HEK293 (cell line): Measurements from ENCODE around the gene SPTBN1.

ENCODE experiments used
- CTCF ChIA-PET: fragments of 350-600 bp; formaldehyde crosslinking; extraction: SDS; loops from one replicate; lab custom pipeline; 2021; ENCODE audit warnings: antibody characterized with exemption; lab: Yijun Ruan, JAX
- POLR2A ChIA-PET: fragments of 300-600 bp; formaldehyde crosslinking; extraction: SDS; loops from one replicate; lab custom pipeline; 2020; ENCODE audit warnings: antibody characterized with exemption, inconsistent platforms; lab: Yijun Ruan, JAX
- H3K27ac ChIP-seq: fragments of 200-500 bp; sonication (Bioruptor generic); 2 replicates; pipeline ENCODE4 v1.5.1; 2014; ENCODE audit warnings: low read depth, low read length, control low read depth, inconsistent platforms; ENCODE audit errors: extremely low read depth
- H3K36me3 ChIP-seq, 2 experiments: fragments of 200-500 bp in 1 of 2; sonication (Bioruptor generic) in 1 of 2; 1 replicate in 1 of 2; 2 replicates in 1 of 2; pipeline ENCODE4 v1.5.1; 2014 to 2017; ENCODE audit warnings: inconsistent platforms in 2 of 2, low read length in 2 of 2; ENCODE audit not compliant: control insufficient read depth in 2 of 2, insufficient read depth in 1 of 2
- H3K4me1 ChIP-seq: fragments of 200-500 bp; sonication (Bioruptor generic); 2 replicates; pipeline ENCODE4 v1.5.1; 2014; ENCODE audit warnings: mild to moderate bottlenecking, low read length, inconsistent platforms; ENCODE audit not compliant: control insufficient read depth, insufficient read depth
- H3K4me3 ChIP-seq: 2 replicates; pipeline ENCODE4 v1.5.1; 2011; ENCODE audit warnings: low read depth, mild to moderate bottlenecking, control low read depth, low read length, moderate library complexity
- H3K9me3 ChIP-seq: fragments of 200-500 bp; sonication (Bioruptor generic); 2 replicates; pipeline ENCODE4 v1.5.1; 2014; ENCODE audit warnings: low read depth, low read length, inconsistent platforms; ENCODE audit not compliant: control insufficient read depth, insufficient read depth
- KLF10 ChIP-seq: fragments of 450-650 bp; IDR thresholded peaks from 2 replicates; pipeline ENCODE4 v1.5.1; 2018; ENCODE audit warnings: missing biosample characterization, mild to moderate bottlenecking, missing genetic modification characterization
- TCF7L2 ChIP-seq: IDR thresholded peaks from 2 replicates; pipeline ENCODE4 v1.6.1; 2011; ENCODE audit warnings: low read depth, mild to moderate bottlenecking, inconsistent platforms, low read length, moderate library complexity, borderline replicate concordance
- YY2 ChIP-seq: fragments of 450-650 bp; formaldehyde crosslinking; IDR thresholded peaks from 2 replicates; pipeline ENCODE4 v1.5.1; 2016; ENCODE audit warnings: missing biosample characterization, missing genetic modification characterization
- ZFP41 ChIP-seq: fragments of 450-650 bp; formaldehyde crosslinking; IDR thresholded peaks from 2 replicates; pipeline ENCODE4 v1.5.1; 2016; ENCODE audit warnings: missing biosample characterization, missing genetic modification characterization, borderline replicate concordance
- ZNF324 ChIP-seq: fragments of 450-650 bp; formaldehyde crosslinking; IDR thresholded peaks from 2 replicates; pipeline ENCODE4 v1.5.1; 2016; ENCODE audit warnings: missing biosample characterization, missing genetic modification characterization
- ZNF544 ChIP-seq: fragments of 450-650 bp; formaldehyde crosslinking; IDR thresholded peaks from 2 replicates; pipeline ENCODE4 v1.5.0; 2017; ENCODE audit warnings: missing biosample characterization, missing genetic modification characterization
- ZNF621 ChIP-seq: fragments of 450-650 bp; formaldehyde crosslinking; IDR thresholded peaks from 2 replicates; pipeline ENCODE4 v1.5.1; 2017; ENCODE audit warnings: missing biosample characterization, missing genetic modification characterization
- ZNF791 ChIP-seq: fragments of 450-650 bp; formaldehyde crosslinking; IDR thresholded peaks from 2 replicates; pipeline ENCODE4 v1.5.1; 2016; ENCODE audit warnings: missing biosample characterization, missing genetic modification characterization
- TF ChIP-seq, protein P1 (sequence below): fragments of 450-650 bp; formaldehyde crosslinking; IDR thresholded peaks from 2 replicates; pipeline ENCODE4 v1.5.0; 2017; ENCODE audit warnings: missing biosample characterization, missing genetic modification characterization, borderline replicate concordance
- TF ChIP-seq, protein P2 (sequence below): fragments of 450-650 bp; formaldehyde crosslinking; conservative IDR thresholded peaks from 2 replicates; pipeline ENCODE4 v1.5.1; 2016; ENCODE audit warnings: low read depth, missing biosample characterization, missing genetic modification characterization
- TF ChIP-seq, protein P3 (sequence below): fragments of 450-650 bp; formaldehyde crosslinking; IDR thresholded peaks from 2 replicates; pipeline ENCODE4 v1.5.1; 2016; ENCODE audit warnings: missing biosample characterization, missing genetic modification characterization, low read depth

Gene SPTBN1

DNA sequence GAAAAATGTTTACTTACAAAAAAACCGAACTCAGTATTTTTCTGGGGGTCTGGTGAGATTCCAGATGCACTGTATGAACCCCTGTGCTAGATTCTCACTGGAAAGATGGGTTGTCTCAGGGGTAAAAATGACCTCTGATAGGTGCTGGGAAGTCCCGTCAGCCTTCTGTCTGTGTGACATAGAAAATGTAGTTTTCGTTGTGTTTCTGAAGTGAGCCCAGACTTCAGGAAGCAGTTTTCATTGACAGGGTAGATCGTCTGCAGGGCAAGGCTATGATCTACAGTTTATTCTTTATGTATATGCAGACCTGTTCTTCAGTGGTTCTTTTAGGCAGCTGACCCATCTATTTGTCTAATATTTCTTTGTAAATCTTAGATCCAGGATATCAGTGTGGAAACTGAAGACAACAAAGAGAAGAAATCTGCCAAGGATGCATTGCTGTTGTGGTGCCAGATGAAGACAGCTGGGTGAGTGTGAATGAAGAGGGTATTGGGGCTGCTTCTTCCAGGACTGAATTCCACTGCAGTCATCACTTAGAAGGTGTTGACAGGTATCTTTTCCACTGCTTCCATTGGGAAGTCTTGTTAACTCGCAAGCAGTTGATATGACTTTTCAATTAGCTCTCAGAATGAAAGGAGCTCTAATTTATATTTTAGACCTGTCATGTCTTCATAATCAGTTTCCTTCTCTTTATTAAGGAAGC, 159.9 kb downstream of the SPTBN1 start:
- CTCF ChIA-PET = interaction anchor here (0.5 kb wide), 1 partner anchor 412 kb away, joined by 3 read pairs; no protein-coding TSS in a partner anchor
- TF ChIP-seq, protein P1, sequence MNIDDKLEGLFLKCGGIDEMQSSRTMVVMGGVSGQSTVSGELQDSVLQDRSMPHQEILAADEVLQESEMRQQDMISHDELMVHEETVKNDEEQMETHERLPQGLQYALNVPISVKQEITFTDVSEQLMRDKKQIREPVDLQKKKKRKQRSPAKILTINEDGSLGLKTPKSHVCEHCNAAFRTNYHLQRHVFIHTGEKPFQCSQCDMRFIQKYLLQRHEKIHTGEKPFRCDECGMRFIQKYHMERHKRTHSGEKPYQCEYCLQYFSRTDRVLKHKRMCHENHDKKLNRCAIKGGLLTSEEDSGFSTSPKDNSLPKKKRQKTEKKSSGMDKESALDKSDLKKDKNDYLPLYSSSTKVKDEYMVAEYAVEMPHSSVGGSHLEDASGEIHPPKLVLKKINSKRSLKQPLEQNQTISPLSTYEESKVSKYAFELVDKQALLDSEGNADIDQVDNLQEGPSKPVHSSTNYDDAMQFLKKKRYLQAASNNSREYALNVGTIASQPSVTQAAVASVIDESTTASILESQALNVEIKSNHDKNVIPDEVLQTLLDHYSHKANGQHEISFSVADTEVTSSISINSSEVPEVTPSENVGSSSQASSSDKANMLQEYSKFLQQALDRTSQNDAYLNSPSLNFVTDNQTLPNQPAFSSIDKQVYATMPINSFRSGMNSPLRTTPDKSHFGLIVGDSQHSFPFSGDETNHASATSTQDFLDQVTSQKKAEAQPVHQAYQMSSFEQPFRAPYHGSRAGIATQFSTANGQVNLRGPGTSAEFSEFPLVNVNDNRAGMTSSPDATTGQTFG (tag by site-specific recombination) = no peak
- TF ChIP-seq TCF7L2 (no peak), KLF10 (no peak), ZNF324 (tag by site-specific recombination) (no peak), ZFP41 (no peak)
- TF ChIP-seq, protein P2, sequence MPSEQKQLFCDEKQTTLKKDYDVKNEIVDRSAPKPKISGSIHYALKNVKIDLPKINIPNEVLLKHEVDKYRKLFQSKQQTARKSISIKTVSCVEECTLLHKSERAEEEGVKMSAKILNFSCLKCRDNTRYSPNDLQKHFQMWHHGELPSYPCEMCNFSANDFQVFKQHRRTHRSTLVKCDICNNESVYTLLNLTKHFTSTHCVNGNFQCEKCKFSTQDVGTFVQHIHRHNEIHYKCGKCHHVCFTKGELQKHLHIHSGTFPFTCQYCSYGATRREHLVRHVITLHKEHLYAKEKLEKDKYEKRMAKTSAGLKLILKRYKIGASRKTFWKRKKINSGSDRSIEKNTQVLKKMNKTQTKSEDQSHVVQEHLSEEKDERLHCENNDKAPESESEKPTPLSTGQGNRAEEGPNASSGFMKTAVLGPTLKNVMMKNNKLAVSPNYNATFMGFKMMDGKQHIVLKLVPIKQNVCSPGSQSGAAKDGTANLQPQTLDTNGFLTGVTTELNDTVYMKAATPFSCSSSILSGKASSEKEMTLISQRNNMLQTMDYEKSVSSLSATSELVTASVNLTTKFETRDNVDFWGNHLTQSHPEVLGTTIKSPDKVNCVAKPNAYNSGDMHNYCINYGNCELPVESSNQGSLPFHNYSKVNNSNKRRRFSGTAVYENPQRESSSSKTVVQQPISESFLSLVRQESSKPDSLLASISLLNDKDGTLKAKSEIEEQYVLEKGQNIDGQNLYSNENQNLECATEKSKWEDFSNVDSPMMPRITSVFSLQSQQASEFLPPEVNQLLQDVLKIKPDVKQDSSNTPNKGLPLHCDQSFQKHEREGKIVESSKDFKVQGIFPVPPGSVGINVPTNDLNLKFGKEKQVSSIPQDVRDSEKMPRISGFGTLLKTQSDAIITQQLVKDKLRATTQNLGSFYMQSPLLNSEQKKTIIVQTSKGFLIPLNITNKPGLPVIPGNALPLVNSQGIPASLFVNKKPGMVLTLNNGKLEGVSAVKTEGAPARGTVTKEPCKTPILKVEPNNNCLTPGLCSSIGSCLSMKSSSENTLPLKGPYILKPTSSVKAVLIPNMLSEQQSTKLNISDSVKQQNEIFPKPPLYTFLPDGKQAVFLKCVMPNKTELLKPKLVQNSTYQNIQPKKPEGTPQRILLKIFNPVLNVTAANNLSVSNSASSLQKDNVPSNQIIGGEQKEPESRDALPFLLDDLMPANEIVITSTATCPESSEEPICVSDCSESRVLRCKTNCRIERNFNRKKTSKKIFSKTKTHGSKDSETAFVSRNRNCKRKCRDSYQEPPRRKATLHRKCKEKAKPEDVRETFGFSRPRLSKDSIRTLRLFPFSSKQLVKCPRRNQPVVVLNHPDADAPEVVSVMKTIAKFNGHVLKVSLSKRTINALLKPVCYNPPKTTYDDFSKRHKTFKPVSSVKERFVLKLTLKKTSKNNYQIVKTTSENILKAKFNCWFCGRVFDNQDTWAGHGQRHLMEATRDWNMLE (tag by site-specific recombination) = no peak
- POLR2A ChIA-PET = no interaction called here
- Histone ChIP-seq H3K4me3 (no peak overlapping the region), H3K27ac (no peak overlapping the region), H3K9me3 (no peaks in the 10 kb centered on the region), H3K4me1 (no peaks in the 10 kb centered on the region), H3K36me3 (peaks cover 5 to 70% of the 10 kb centered on the region in 2 experiments)

DNA sequence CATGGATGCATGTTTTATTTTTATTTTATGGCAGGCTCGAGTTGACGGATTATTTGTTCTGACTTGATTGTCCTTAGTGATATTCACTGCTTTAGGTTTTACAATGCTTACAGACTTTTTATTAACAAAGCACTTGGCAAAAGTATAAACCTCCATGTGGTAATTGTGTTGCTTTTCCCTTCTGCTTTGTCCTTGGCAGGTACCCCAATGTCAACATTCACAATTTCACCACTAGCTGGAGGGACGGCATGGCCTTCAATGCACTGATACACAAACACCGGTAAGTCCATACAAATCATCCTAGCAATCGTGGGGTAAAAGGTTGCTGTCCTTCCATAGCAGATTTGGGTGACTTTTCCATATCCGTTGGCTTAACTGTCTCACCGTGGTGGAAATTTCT, 161.3 kb downstream of the SPTBN1 start:
- no peak overlapping the region for H3K27ac ChIP-seq
- no peak for TF ChIP-seq ZNF791 (tag by site-specific recombination)
- TF ChIP-seq ZNF544 (tag by site-specific recombination) = no peak
- no peak for TF ChIP-seq YY2 (tag by site-specific recombination)
- TF ChIP-seq, protein P3, sequence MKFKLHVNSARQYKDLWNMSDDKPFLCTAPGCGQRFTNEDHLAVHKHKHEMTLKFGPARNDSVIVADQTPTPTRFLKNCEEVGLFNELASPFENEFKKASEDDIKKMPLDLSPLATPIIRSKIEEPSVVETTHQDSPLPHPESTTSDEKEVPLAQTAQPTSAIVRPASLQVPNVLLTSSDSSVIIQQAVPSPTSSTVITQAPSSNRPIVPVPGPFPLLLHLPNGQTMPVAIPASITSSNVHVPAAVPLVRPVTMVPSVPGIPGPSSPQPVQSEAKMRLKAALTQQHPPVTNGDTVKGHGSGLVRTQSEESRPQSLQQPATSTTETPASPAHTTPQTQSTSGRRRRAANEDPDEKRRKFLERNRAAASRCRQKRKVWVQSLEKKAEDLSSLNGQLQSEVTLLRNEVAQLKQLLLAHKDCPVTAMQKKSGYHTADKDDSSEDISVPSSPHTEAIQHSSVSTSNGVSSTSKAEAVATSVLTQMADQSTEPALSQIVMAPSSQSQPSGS (tag by site-specific recombination) = no peak
- no peak for TF ChIP-seq ZNF621 (tag by site-specific recombination)
- TF ChIP-seq, all 188 proteins: peak for 0
- POLR2A ChIA-PET = no interaction called here
- H3K9me3 ChIP-seq = no peaks in the 10 kb centered on the region
- H3K36me3 ChIP-seq = peaks cover 5 to 78% of the 10 kb centered on the region in 2 experiments
- no peaks in the 10 kb centered on the region for H3K4me1 ChIP-seq
- CTCF ChIA-PET = no interaction called here
- no peak overlapping the region for H3K4me3 ChIP-seq
